ENCODE results near the gene LRTM1. TPM values are rescaled to one million over a fixed set of nuclear protein-coding genes. Genes with fewer than 3 reads are reported as not detected.

Gene LRTM1
- total RNA-seq, 1 experiment from 2014 or later: not detected

- no peak overlapping the region for H2AFZ ChIP-seq (ENCODE audit: low read length)
- H3K4me1 ChIP-seq (ENCODE audit: low read length): no peaks in the 10 kb centered on the region
- no peak overlapping the region for H3K4me3 ChIP-seq (ENCODE audit: low read length)
- H3K9ac ChIP-seq (ENCODE audit: low read length): no peak overlapping the region
- H3K9me3 ChIP-seq (ENCODE audit: low read length): no peaks in the 10 kb centered on the region
- no peaks in the 10 kb centered on the region for H3K79me2 ChIP-seq (ENCODE audit: low read length)
- H3K27me3 ChIP-seq (ENCODE audit: low read length): no peaks in the 10 kb centered on the region
- no peaks in the 10 kb centered on the region for H3K36me3 ChIP-seq (ENCODE audit: insufficient read depth, low read length)
- H3K4me2 ChIP-seq (ENCODE audit: low read depth, low read length, poor library complexity, severe bottlenecking): no peak overlapping the region
- no peaks in the 10 kb centered on the region for H4K20me1 ChIP-seq (ENCODE audit: insufficient read depth, low read depth, low read length)
- DNase-seq: no peak
- no peaks in the 10 kb centered on the region for H3K9me2 ChIP-seq (replicated peaks; ENCODE audit: insufficient read depth, low read length)
- H3K27ac ChIP-seq (ENCODE audit: low read length): no peak overlapping the region
Measured at GRCh38 chr3:54878145-54878544, 49.7 kb downstream of the LRTM1 start.

- Histone ChIP-seq H3K9me3 (ENCODE audit: low read length) (no peaks in the 10 kb centered on the region), H2AFZ (ENCODE audit: low read length) (no peak overlapping the region), H4K20me1 (ENCODE audit: insufficient read depth, low read depth, low read length) (no peaks in the 10 kb centered on the region), H3K9ac (ENCODE audit: low read length) (no peak overlapping the region), H3K4me1 (ENCODE audit: low read length) (no peaks in the 10 kb centered on the region), H3K4me2 (ENCODE audit: low read depth, low read length, poor library complexity, severe bottlenecking) (no peak overlapping the region), H3K4me3 (ENCODE audit: low read length) (no peak overlapping the region), H3K9me2 (replicated peaks; ENCODE audit: insufficient read depth, low read length) (no peaks in the 10 kb centered on the region), H3K79me2 (ENCODE audit: low read length) (no peaks in the 10 kb centered on the region), H3K27me3 (ENCODE audit: low read length) (no peaks in the 10 kb centered on the region), H3K27ac (ENCODE audit: low read length) (no peak overlapping the region), H3K36me3 (ENCODE audit: insufficient read depth, low read length) (no peaks in the 10 kb centered on the region)
- no peak for DNase-seq
Measured at GRCh38 chr3:54877730-54878129, 50.1 kb downstream of the LRTM1 start.

GRCh38 chr3:54876694-54877093 lies 51.2 kb downstream of the LRTM1 start:
- Histone ChIP-seq H4K20me1 (ENCODE audit: insufficient read depth, low read depth, low read length) (no peaks in the 10 kb centered on the region), H3K4me1 (ENCODE audit: low read length) (no peaks in the 10 kb centered on the region), H3K27me3 (ENCODE audit: low read length) (no peaks in the 10 kb centered on the region), H3K4me2 (ENCODE audit: low read depth, low read length, poor library complexity, severe bottlenecking) (no peak overlapping the region), H2AFZ (ENCODE audit: low read length) (no peak overlapping the region), H3K27ac (ENCODE audit: low read length) (no peak overlapping the region), H3K9me2 (replicated peaks; ENCODE audit: insufficient read depth, low read length) (no peaks in the 10 kb centered on the region), H3K4me3 (ENCODE audit: low read length) (no peak overlapping the region), H3K36me3 (ENCODE audit: insufficient read depth, low read length) (no peaks in the 10 kb centered on the region), H3K9ac (ENCODE audit: low read length) (no peak overlapping the region), H3K79me2 (ENCODE audit: low read length) (no peaks in the 10 kb centered on the region), H3K9me3 (ENCODE audit: low read length) (no peaks in the 10 kb centered on the region)
- DNase-seq: no peak

- Histone ChIP-seq H3K4me3 (ENCODE audit: low read length) (no peak overlapping the region), H3K36me3 (ENCODE audit: insufficient read depth, low read length) (no peaks in the 10 kb centered on the region), H3K9me2 (replicated peaks; ENCODE audit: insufficient read depth, low read length) (no peaks in the 10 kb centered on the region), H3K9ac (ENCODE audit: low read length) (no peak overlapping the region), H3K9me3 (ENCODE audit: low read length) (no peaks in the 10 kb centered on the region), H3K27me3 (ENCODE audit: low read length) (no peaks in the 10 kb centered on the region), H3K4me2 (ENCODE audit: low read depth, low read length, poor library complexity, severe bottlenecking) (no peak overlapping the region), H4K20me1 (ENCODE audit: insufficient read depth, low read depth, low read length) (no peaks in the 10 kb centered on the region), H3K79me2 (ENCODE audit: low read length) (no peaks in the 10 kb centered on the region), H3K4me1 (ENCODE audit: low read length) (no peaks in the 10 kb centered on the region), H3K27ac (ENCODE audit: low read length) (no peak overlapping the region), H2AFZ (ENCODE audit: low read length) (no peak overlapping the region)
- no peak for DNase-seq
Measured at GRCh38 chr3:54875596-54876268, 52.1 kb downstream of the LRTM1 start.

- H3K9ac ChIP-seq (ENCODE audit: low read length): no peak overlapping the region
- H3K9me2 ChIP-seq (replicated peaks; ENCODE audit: insufficient read depth, low read length): no peaks in the 10 kb centered on the region
- no peaks in the 10 kb centered on the region for H3K4me1 ChIP-seq (ENCODE audit: low read length)
- H4K20me1 ChIP-seq (ENCODE audit: insufficient read depth, low read depth, low read length): no peaks in the 10 kb centered on the region
- no peaks in the 10 kb centered on the region for H3K36me3 ChIP-seq (ENCODE audit: insufficient read depth, low read length)
- no peaks in the 10 kb centered on the region for H3K79me2 ChIP-seq (ENCODE audit: low read length)
- no peaks in the 10 kb centered on the region for H3K27me3 ChIP-seq (ENCODE audit: low read length)
- H3K4me2 ChIP-seq (ENCODE audit: low read depth, low read length, poor library complexity, severe bottlenecking): no peak overlapping the region
- DNase-seq: no peak
- H3K4me3 ChIP-seq (ENCODE audit: low read length): no peak overlapping the region
- no peaks in the 10 kb centered on the region for H3K9me3 ChIP-seq (ENCODE audit: low read length)
- no peak overlapping the region for H2AFZ ChIP-seq (ENCODE audit: low read length)
- no peak overlapping the region for H3K27ac ChIP-seq (ENCODE audit: low read length)
Measured at GRCh38 chr3:54874816-54875556, 52.9 kb downstream of the LRTM1 start.

- no peak overlapping the region for H2AFZ ChIP-seq (ENCODE audit: low read length)
- DNase-seq: no peak
- no peak overlapping the region for H3K4me3 ChIP-seq (ENCODE audit: low read length)
- H3K36me3 ChIP-seq (ENCODE audit: insufficient read depth, low read length): no peaks in the 10 kb centered on the region
- no peaks in the 10 kb centered on the region for H3K4me1 ChIP-seq (ENCODE audit: low read length)
- H3K27me3 ChIP-seq (ENCODE audit: low read length): no peaks in the 10 kb centered on the region
- H3K9me3 ChIP-seq (ENCODE audit: low read length): no peaks in the 10 kb centered on the region
- H3K79me2 ChIP-seq (ENCODE audit: low read length): no peaks in the 10 kb centered on the region
- H3K9ac ChIP-seq (ENCODE audit: low read length): no peak overlapping the region
- no peaks in the 10 kb centered on the region for H4K20me1 ChIP-seq (ENCODE audit: insufficient read depth, low read depth, low read length)
- no peaks in the 10 kb centered on the region for H3K9me2 ChIP-seq (replicated peaks; ENCODE audit: insufficient read depth, low read length)
- no peak overlapping the region for H3K27ac ChIP-seq (ENCODE audit: low read length)
- no peak overlapping the region for H3K4me2 ChIP-seq (ENCODE audit: low read depth, low read length, poor library complexity, severe bottlenecking)
Measured at GRCh38 chr3:54873059-54874010, 54.5 kb downstream of the LRTM1 start.

- Histone ChIP-seq H3K4me1 (ENCODE audit: low read length) (no peaks in the 10 kb centered on the region), H4K20me1 (ENCODE audit: insufficient read depth, low read depth, low read length) (no peaks in the 10 kb centered on the region)
Measured at GRCh38 chr3:54871867-54872266, 56.0 kb downstream of the LRTM1 start.

GRCh38 chr3:54870423-54870822 lies 57.4 kb downstream of the LRTM1 start:
- Histone ChIP-seq H4K20me1 (ENCODE audit: insufficient read depth, low read depth, low read length) (no peaks in the 10 kb centered on the region), H3K9me2 (replicated peaks; ENCODE audit: insufficient read depth, low read length) (no peaks in the 10 kb centered on the region), H3K36me3 (ENCODE audit: insufficient read depth, low read length) (no peaks in the 10 kb centered on the region), H3K27ac (ENCODE audit: low read length) (no peak overlapping the region), H2AFZ (ENCODE audit: low read length) (no peak overlapping the region), H3K79me2 (ENCODE audit: low read length) (no peaks in the 10 kb centered on the region), H3K4me1 (ENCODE audit: low read length) (no peaks in the 10 kb centered on the region), H3K4me3 (ENCODE audit: low read length) (no peak overlapping the region), H3K9me3 (ENCODE audit: low read length) (no peaks in the 10 kb centered on the region), H3K4me2 (ENCODE audit: low read depth, low read length, poor library complexity, severe bottlenecking) (no peak overlapping the region), H3K9ac (ENCODE audit: low read length) (no peak overlapping the region), H3K27me3 (ENCODE audit: low read length) (no peaks in the 10 kb centered on the region)
- DNase-seq: peak; percentile 55

More at GRCh38 chr3:54871867-54872266, 56.0 kb downstream of the LRTM1 start:
- Histone ChIP-seq H3K36me3 (ENCODE audit: insufficient read depth, low read length) (no peaks in the 10 kb centered on the region), H3K27me3 (ENCODE audit: low read length) (no peaks in the 10 kb centered on the region), H3K9ac (ENCODE audit: low read length) (no peak overlapping the region), H3K4me3 (ENCODE audit: low read length) (no peak overlapping the region), H3K4me2 (ENCODE audit: low read depth, low read length, poor library complexity, severe bottlenecking) (no peak overlapping the region), H3K9me3 (ENCODE audit: low read length) (no peaks in the 10 kb centered on the region), H2AFZ (ENCODE audit: low read length) (no peak overlapping the region), H3K27ac (ENCODE audit: low read length) (no peak overlapping the region), H3K9me2 (replicated peaks; ENCODE audit: insufficient read depth, low read length) (no peaks in the 10 kb centered on the region), H3K79me2 (ENCODE audit: low read length) (no peaks in the 10 kb centered on the region)
- no peak for DNase-seq
